ENCODE measurements around the gene LEKR1.

- TF ChIP-seq EZH2 (IDR thresholded peaks at IDR 0.05; ENCODE audit: borderline replicate concordance, insufficient read depth, low read length, poor library complexity, severe bottlenecking), result no peak
- TF ChIP-seq CTCF (IDR thresholded peaks at IDR 0.05; ENCODE audit: poor library complexity, severe bottlenecking), result no peak
- TF ChIP-seq EP300 (conservative IDR thresholded peaks at IDR 0.05; ENCODE audit: poor library complexity, severe bottlenecking), result no peak
Measured at GRCh38 chr3:157074490-157074889, 248.3 kb downstream of the LEKR1 start.

Measured in neural cell (in vitro differentiated cells).